CD14-positive monocyte (primary cell): ENCODE data around the gene BAZ1B. TPM values are rescaled to one million over a fixed set of nuclear protein-coding genes. Genes with fewer than 3 reads are reported as not detected.

Experiments used
- DNase-seq, 3 donors: peaks; one replicate each; pipeline ENCODE4 v3.0.0-alpha.2; 2011 to 2022
- H2AFZ ChIP-seq: 2 replicates; pipeline ENCODE4 v1.6.0; 2012; ENCODE audit warnings: mild to moderate bottlenecking, low read depth, low read length, inconsistent platforms; ENCODE audit not compliant: insufficient read depth, poor library complexity, severe bottlenecking
- H3K27ac ChIP-seq, 2 donors: 1 replicate in 1 of 2; 2 replicates in 1 of 2; pipeline ENCODE4 v1.5.1; 2012 to 2013; ENCODE audit warnings: low read length in 2 of 2, control low read depth in 1 of 2, inconsistent platforms in 1 of 2, low read depth in 1 of 2, mild to moderate bottlenecking in 1 of 2
- H3K27me3 ChIP-seq, 2 donors: one replicate each; pipeline versions ENCODE4 v1.6.0 to v1.6.1; 2011 to 2013; ENCODE audit warnings: low read length in 2 of 2; ENCODE audit not compliant: control insufficient read depth in 2 of 2, insufficient read depth in 2 of 2
- H3K36me3 ChIP-seq, 2 donors: replicated peaks in 1 of 2; 1 replicate in 1 of 2; 2 replicates in 1 of 2; pipeline versions ENCODE4 v1.5.1 to v1.6.1; 2012 to 2013; ENCODE audit warnings: low read length in 2 of 2, control low read depth in 1 of 2, inconsistent platforms in 1 of 2, mild to moderate bottlenecking in 1 of 2; ENCODE audit not compliant: insufficient read depth in 2 of 2, control insufficient read depth in 1 of 2
- H3K4me1 ChIP-seq, 2 donors: 1 replicate in 1 of 2; 2 replicates in 1 of 2; pipeline versions ENCODE4 v1.5.1 to v1.6.1; 2012 to 2013; ENCODE audit warnings: low read length in 2 of 2, control low read depth in 1 of 2, inconsistent platforms in 1 of 2, mild to moderate bottlenecking in 1 of 2, moderate library complexity in 1 of 2; ENCODE audit not compliant: insufficient read depth in 2 of 2, control insufficient read depth in 1 of 2
- H3K4me2 ChIP-seq: replicated peaks from 2 replicates; pipeline ENCODE3; 2012; ENCODE audit warnings: low read length, moderate library complexity, mild to moderate bottlenecking; ENCODE audit not compliant: poor library complexity, severe bottlenecking; ENCODE audit errors: extremely low read depth
- H3K4me3 ChIP-seq, 3 experiments: fragments of 200-600 bp in 1 of 3; sonication (generic) in 1 of 3; replicated peaks in 1 of 3; 1 replicate in 2 of 3; 2 replicates in 1 of 3; pipeline ENCODE4 v1.5.1; 2011 to 2013; ENCODE audit warnings: low read length in 3 of 3, mild to moderate bottlenecking in 3 of 3, control low read depth in 2 of 3, low read depth in 2 of 3, inconsistent platforms in 1 of 3, moderate library complexity in 1 of 3
- H3K79me2 ChIP-seq: 2 replicates; pipeline ENCODE4 v1.6.0; 2012; ENCODE audit warnings: mild to moderate bottlenecking, control low read depth, inconsistent platforms, low read length, moderate library complexity; ENCODE audit not compliant: insufficient read depth
- H3K9ac ChIP-seq: 2 replicates; pipeline ENCODE4 v1.6.0; 2017; ENCODE audit warnings: low read length, mild to moderate bottlenecking; ENCODE audit not compliant: insufficient read depth, poor library complexity, severe bottlenecking
- H3K9me3 ChIP-seq, 2 donors: replicated peaks in 1 of 2; 1 replicate in 1 of 2; 2 replicates in 1 of 2; pipeline versions ENCODE4 v1.5.1 to v1.6.1; 2012 to 2013; ENCODE audit warnings: low read length in 2 of 2, control low read depth in 1 of 2; ENCODE audit not compliant: control insufficient read depth in 1 of 2, insufficient read depth in 1 of 2
- H4K20me1 ChIP-seq: 2 replicates; pipeline ENCODE4 v1.6.0; 2012; ENCODE audit warnings: mild to moderate bottlenecking, low read length, control low read depth, moderate library complexity; ENCODE audit not compliant: insufficient read depth
- H3K27ac Mint-ChIP-seq, 7 donors: one replicate each; pipeline ENCODE4 v1.8.0; 2020; ENCODE audit warnings: mild to moderate bottlenecking in 7 of 7, mixed read lengths in 7 of 7, moderate library complexity in 6 of 7, inconsistent platforms in 2 of 7
- H3K27me3 Mint-ChIP-seq, 3 donors: one replicate each; pipeline ENCODE4 v1.8.0; 2021 to 2022; ENCODE audit warnings: low read depth in 3 of 3, mild to moderate bottlenecking in 3 of 3, mixed read lengths in 3 of 3, moderate library complexity in 3 of 3, inconsistent platforms in 1 of 3
- H3K36me3 Mint-ChIP-seq, 2 donors: one replicate each; pipeline ENCODE4 v1.8.0; 2020; ENCODE audit warnings: mixed read lengths in 2 of 2, inconsistent platforms in 1 of 2, mild to moderate bottlenecking in 1 of 2
- H3K4me1 Mint-ChIP-seq: one replicate; pipeline ENCODE4 v1.8.0; 2020; ENCODE audit warnings: mild to moderate bottlenecking, mixed read lengths
- H3K4me3 Mint-ChIP-seq, 2 donors: one replicate each; pipeline ENCODE4 v1.8.0; 2020; ENCODE audit warnings: mild to moderate bottlenecking in 2 of 2, mixed read lengths in 2 of 2, moderate library complexity in 1 of 2
- H3K9me3 Mint-ChIP-seq, 7 donors: one replicate each; pipeline ENCODE4 v1.8.0; 2020 to 2022; ENCODE audit warnings: mixed read lengths in 7 of 7, mild to moderate bottlenecking in 6 of 7, moderate library complexity in 6 of 7, inconsistent platforms in 2 of 7
- CTCF ChIP-seq: fragments of 200-600 bp; IDR thresholded peaks from one replicate; pipeline ENCODE4 v1.8.0; 2022; ENCODE audit warnings: antibody characterized with exemption, mild to moderate bottlenecking
- WGBS: methylation state at CpG from one replicate; pipeline ENCODE4 v1.1.5; 2013; ENCODE audit warnings: missing lambda C conversion rate; ENCODE audit not compliant: insufficient coverage; 5-methylcytosine and 5-hydroxymethylcytosine counted together
- intact Hi-C, 2 donors: fragments of 100-400 bp; cut with micrococcal nuclease; formaldehyde crosslinking; loops; one replicate each; pipeline versions ENCODE4 v1.15.0 to v1.15.1; 2023
- polyA plus RNA-seq, 3 donors: library from polyadenylated mRNA; depleted of rRNA in 1 of 3; unstranded in 2 of 3; stranded (reverse) in 1 of 3; fragments of 300-500 nt in 2 of 3; fragments of >200 nt in 1 of 3; fragmentation: Illumina TruSeq in 2 of 3; gene quantifications; 1 replicate in 2 of 3; 2 replicates in 1 of 3; pipeline ENCODE4 v1.2.3, GENCODE V29; 2012 to 2021

Gene BAZ1B
- polyA plus RNA-seq, 3 donors = 2.5 to 12.1 (median 5.0) TPM

DNA sequence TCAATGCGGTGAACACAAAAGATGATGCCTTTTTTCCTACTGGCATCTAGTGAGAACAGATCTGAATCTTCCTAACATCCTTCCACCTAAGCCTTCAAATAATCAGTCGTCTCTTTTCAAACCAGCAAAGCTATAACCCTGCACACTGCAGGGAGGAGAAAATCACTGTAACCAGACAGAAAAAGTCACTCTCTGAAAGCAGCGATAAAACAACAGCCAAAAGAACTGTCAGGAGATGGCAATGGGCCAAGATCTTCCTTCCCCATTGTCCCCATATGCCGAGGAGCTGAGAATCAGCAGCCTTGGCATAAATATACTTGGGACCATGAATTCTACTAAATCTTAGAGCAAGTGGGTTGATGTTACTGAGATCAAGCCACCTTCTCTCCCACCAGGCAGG lies 75.4 kb downstream of the BAZ1B start:
- H3K27me3 ChIP-seq = no peaks in the 10 kb centered on the region
- Mint-ChIP-seq H3K4me1 (no peaks in the 10 kb centered on the region), H3K27ac (peak overlapping the region in 2 of 7 donors; percentile 41 to 61), H3K9me3 (no peaks in the 10 kb centered on the region), H3K36me3 (peaks cover 92 to 98% of the 10 kb centered on the region in 2 donors), H3K27me3 (peaks cover 0 to 2% (median 0%) of the 10 kb centered on the region in 3 donors), H3K4me3 (no peak overlapping the region)
- no CpG with 5 or more reads among the region's 4 CpGs for WGBS
- peaks cover 95 to 98% of the 10 kb centered on the region in 2 donors for H3K36me3 ChIP-seq
- H3K9ac ChIP-seq = no peak overlapping the region
- H3K9me3 ChIP-seq = no peaks in the 10 kb centered on the region
- H3K27ac ChIP-seq = no peak overlapping the region
- H3K4me2 ChIP-seq = no peak overlapping the region
- TF ChIP-seq CTCF = no peak
- intact Hi-C loops = no loop called here
- peaks cover 16% of the 10 kb centered on the region for H4K20me1 ChIP-seq
- no peaks in the 10 kb centered on the region for H3K4me1 ChIP-seq
- no peak overlapping the region for H2AFZ ChIP-seq
- H3K4me3 ChIP-seq = no peak overlapping the region
- DNase-seq = no peak
- peaks cover 7% of the 10 kb centered on the region for H3K79me2 ChIP-seq

DNA sequence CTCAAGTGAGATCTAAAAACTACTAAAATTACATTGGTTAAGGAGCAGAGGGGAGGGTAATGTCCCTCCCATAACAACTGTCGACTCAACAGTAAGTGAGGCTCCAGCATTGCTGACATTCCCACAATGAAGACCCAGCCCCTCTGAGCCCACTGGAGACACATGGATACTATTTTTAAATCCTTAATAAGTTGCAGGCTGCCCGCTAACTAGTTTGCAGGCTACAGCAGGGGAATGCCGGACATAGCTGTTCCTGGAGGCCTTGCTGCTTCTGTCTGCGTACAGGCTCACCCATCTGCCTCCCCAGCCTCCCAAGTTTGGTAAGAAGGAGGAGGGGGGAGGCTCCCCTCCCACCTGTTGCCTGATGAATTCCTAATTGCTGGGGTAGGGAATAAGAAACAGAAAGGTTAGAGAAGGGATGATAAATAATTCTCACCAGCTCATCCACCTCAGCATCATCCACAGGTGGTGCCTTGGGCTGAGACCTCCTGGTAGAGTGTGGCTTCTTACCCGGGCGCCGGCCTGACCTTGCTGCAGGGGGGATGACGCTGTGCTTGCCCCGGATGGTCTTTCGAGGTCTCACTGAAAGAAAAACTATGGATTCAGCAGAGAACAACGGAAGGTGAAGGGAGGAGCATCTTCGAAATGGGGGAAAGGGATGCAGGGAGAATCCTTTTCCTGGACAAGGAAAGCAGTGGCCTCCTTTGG lies 78.4 kb downstream of the BAZ1B start:
- no peaks in the 10 kb centered on the region for H3K9me3 Mint-ChIP-seq
- DNase-seq = no peak
- no peak overlapping the region for H3K4me2 ChIP-seq
- intact Hi-C loops = no loop called here
- H3K27ac ChIP-seq = no peak overlapping the region
- peaks cover 84 to 99% of the 10 kb centered on the region in 2 donors for H3K36me3 ChIP-seq
- no peak overlapping the region for H2AFZ ChIP-seq
- no peak overlapping the region for H3K4me3 ChIP-seq
- no peaks in the 10 kb centered on the region for H3K9me3 ChIP-seq
- no peak overlapping the region for H3K9ac ChIP-seq
- TF ChIP-seq CTCF = no peak
- peaks cover 3% of the 10 kb centered on the region for H3K79me2 ChIP-seq
- no peak overlapping the region for H3K4me3 Mint-ChIP-seq
- H4K20me1 ChIP-seq = peaks cover 7% of the 10 kb centered on the region
- H3K4me1 ChIP-seq = no peaks in the 10 kb centered on the region
- 92% methylated on average over 4 of the region's 12 CpGs for WGBS
- H3K36me3 Mint-ChIP-seq = peaks cover 93 to 100% of the 10 kb centered on the region in 2 donors
- H3K27ac Mint-ChIP-seq = peak overlapping the region in 2 of 7 donors; percentile 11 to 61
- no peaks in the 10 kb centered on the region for H3K27me3 ChIP-seq
- H3K27me3 Mint-ChIP-seq = peaks cover 0 to 5% (median 0%) of the 10 kb centered on the region in 3 donors
- H3K4me1 Mint-ChIP-seq = no peaks in the 10 kb centered on the region
